ENCODE data around the gene ISY1. TPM values are rescaled to one million over a fixed set of nuclear protein-coding genes. Genes with fewer than 3 reads are reported as not detected.
A peak's percentile ranks its signal among the peaks of the same experiment; 100 is the strongest.

The ISY1 gene
- 31.4 and 34.7 TPM in 2 replicates for total RNA-seq
- long read RNA-seq, transcript ISY1-203 (11 exons, 3,842 nt) = major isoform, 42 of 46 reads
- long read RNA-seq, partial matches to known transcripts = 0 of 46 reads
- long read RNA-seq, other reads (novel, unspliced or antisense) = 1 of 46 reads

DNA sequence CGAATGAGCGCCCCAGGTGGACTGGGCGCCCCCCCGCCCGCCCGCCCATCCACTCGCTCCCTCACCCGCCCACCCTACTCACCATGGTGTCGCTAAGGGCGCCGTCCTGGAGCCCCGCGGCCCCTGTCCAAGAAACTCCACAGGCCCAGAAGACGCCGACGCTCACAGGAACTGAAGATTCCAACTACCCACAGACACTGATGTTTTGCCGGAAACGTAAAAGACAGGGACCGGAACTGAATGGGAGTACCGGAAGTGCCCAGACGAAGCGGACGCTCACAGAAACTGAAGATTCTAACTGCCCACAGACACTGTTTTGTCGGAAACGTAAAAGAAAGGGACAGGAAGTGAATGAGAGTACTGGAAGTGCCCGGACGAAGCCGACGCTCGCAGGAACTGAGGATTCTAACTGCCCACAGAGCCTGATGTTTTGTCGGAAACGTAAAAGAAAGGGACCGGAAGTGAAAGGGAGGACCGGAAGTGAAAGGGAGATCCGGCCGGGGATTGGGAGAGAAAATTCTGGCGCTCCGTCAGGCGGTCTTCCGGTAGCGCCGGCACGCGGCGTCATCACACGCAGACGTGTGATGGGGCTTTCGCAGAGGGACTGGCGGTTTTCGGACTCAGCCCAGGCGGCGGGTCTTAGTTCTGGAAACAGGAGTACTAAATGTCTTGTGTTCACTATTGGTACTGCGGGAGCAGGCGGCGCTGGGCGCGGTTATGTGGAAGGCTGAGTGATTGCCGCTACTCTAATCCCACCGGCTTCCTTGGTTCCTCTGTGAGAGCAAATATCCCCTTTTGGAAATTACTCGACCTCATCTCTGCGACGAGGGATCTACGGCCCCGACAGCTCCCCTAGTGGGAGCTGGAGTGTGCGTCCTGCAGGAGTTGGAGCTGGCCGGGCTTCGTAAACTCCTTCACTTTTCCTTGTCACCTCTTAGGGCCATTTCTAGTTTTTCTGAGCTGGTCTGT lies at the start of gene ISY1:
ISY1 (minus strand) TSS at position 173 of the 969 bp plus-strand sequence; CDS start at position 85, 88 bp downstream.
- no peaks in the 10 kb centered on the region for H3K36me3 Mint-ChIP-seq (ENCODE audit: low read depth)
- TF ChIP-seq, protein P1, sequence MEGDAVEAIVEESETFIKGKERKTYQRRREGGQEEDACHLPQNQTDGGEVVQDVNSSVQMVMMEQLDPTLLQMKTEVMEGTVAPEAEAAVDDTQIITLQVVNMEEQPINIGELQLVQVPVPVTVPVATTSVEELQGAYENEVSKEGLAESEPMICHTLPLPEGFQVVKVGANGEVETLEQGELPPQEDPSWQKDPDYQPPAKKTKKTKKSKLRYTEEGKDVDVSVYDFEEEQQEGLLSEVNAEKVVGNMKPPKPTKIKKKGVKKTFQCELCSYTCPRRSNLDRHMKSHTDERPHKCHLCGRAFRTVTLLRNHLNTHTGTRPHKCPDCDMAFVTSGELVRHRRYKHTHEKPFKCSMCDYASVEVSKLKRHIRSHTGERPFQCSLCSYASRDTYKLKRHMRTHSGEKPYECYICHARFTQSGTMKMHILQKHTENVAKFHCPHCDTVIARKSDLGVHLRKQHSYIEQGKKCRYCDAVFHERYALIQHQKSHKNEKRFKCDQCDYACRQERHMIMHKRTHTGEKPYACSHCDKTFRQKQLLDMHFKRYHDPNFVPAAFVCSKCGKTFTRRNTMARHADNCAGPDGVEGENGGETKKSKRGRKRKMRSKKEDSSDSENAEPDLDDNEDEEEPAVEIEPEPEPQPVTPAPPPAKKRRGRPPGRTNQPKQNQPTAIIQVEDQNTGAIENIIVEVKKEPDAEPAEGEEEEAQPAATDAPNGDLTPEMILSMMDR (conservative IDR thresholded peaks at IDR 0.05) = peak; percentile 84
- H3K27ac Mint-ChIP-seq (ENCODE audit: unreplicated experiment) = peak within 1 kb of the TSS; percentile 100
- H3K27me3 Mint-ChIP-seq (ENCODE audit: low read depth) = no peaks in the 10 kb centered on the region
- peak within 1 kb of the TSS; percentile 99 for H3K4me3 Mint-ChIP-seq
- H3K4me1 Mint-ChIP-seq = peaks cover 39% of the 10 kb centered on the region
- no peaks in the 10 kb centered on the region for H3K9me3 Mint-ChIP-seq
- DNase-seq (ENCODE audit: low read depth, low spot score) = peak; percentile 74

DNA sequence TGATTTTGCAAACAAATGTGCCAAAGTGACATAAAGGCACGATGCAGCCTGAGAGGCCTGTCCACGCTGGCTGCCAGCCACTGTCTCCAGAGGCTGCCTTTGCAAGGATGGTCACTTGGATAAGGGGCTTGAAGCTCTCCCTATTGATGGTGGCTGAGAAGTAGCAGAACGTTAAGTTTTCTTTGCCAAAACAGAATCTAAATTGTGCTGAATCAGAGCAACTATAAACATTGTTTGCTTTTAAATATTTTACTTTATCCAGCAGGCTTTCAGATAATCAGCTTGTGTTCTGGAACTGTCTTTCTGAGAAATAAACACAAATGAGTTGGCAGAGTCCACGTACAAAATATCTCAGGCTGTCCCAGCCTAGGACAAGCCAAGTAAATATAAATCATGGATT lies 46.6 kb upstream of the ISY1 start:
- TF ChIP-seq, protein P1 (conservative IDR thresholded peaks at IDR 0.05) = no peak
- Mint-ChIP-seq H3K27me3 (ENCODE audit: low read depth) (no peaks in the 10 kb centered on the region), H3K27ac (ENCODE audit: unreplicated experiment) (no peak overlapping the region), H3K36me3 (ENCODE audit: low read depth) (no peaks in the 10 kb centered on the region), H3K4me1 (no peaks in the 10 kb centered on the region), H3K4me3 (no peak overlapping the region), H3K9me3 (no peaks in the 10 kb centered on the region)
- DNase-seq (ENCODE audit: low read depth, low spot score) = no peak

DNA sequence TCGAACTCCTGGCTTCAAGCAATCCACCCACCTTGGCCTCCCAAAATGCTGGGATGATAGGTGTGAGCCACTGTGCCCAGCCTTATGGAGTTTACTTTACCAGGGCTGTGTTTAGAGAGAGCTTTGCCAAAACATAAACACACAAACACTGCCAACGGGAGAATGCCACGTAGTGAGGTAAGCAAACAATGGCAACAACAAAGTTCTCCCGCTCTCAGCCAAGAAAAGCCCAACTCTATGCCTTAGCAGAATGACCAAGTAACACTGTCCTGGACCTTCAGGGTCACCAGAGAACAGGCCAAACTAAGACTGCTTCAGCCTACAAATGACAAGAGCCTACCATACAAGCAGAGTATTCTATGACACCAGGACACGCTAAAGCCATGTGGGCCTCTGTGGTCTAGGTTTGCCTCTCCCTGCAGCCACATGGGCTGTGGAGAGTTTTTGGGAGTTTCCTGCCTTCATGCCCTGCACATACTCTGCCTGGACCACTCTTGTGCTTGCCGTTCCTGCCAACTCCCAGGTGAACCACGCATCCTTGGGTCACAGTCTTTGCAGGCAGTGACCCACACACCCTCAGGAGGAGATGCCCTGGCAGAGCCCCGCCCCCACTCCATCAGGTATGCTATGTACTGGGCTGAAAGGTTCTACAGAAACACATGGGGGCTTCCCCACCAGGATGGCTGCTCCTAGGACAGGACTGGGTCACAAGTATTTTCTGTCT lies 44.4 kb upstream of the ISY1 start:
- Mint-ChIP-seq H3K4me1 (no peaks in the 10 kb centered on the region), H3K9me3 (no peaks in the 10 kb centered on the region), H3K27ac (ENCODE audit: unreplicated experiment) (no peak overlapping the region), H3K36me3 (ENCODE audit: low read depth) (no peaks in the 10 kb centered on the region), H3K4me3 (no peak overlapping the region), H3K27me3 (ENCODE audit: low read depth) (no peaks in the 10 kb centered on the region)
- DNase-seq (ENCODE audit: low read depth, low spot score) = no peak
- TF ChIP-seq, protein P1 (conservative IDR thresholded peaks at IDR 0.05) = no peak

DNA sequence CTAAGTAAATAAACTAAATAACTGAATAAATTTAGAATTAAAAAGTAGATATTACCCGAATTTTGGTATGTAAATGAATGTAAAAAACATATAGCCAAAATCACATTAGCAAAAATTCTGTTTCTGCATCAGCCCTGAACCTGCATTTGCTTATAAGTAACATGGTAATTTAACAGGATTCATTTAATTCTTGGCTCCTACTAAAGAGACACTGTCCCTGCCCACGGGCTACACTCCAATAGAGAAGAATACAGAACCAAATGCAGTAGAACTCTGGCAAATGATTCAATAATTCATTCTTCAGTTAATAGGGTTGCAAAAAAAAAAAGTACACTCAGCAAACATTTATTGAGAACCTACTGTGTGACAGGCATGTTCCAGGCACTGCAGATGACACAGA lies 43.6 kb upstream of the ISY1 start:
- H3K27ac Mint-ChIP-seq (ENCODE audit: unreplicated experiment) = no peak overlapping the region
- no peaks in the 10 kb centered on the region for H3K27me3 Mint-ChIP-seq (ENCODE audit: low read depth)
- no peaks in the 10 kb centered on the region for H3K9me3 Mint-ChIP-seq
- H3K36me3 Mint-ChIP-seq (ENCODE audit: low read depth) = no peaks in the 10 kb centered on the region
- H3K4me3 Mint-ChIP-seq = no peak overlapping the region
- H3K4me1 Mint-ChIP-seq = no peaks in the 10 kb centered on the region
- no peak for DNase-seq (ENCODE audit: low read depth, low spot score)
- TF ChIP-seq, protein P1 (conservative IDR thresholded peaks at IDR 0.05) = no peak

DNA sequence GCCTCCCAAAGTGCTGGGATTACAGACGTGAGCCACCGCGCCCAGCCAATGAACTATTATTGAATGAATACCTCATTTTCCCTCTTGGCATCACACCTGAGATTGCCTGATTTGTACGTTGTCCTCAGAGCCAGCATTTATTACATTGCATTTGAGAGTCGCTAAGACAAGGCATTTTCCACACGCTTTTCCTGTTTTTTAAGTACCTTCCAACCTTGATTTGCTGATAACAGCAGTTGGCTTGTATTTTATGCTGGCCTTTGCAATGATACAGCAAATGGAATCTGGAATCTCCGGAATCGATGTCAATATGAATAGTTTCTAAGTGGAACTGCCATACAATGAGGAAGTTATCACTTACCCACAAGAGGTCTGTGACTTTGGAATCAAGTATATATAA lies 38.5 kb upstream of the ISY1 start:
- no peaks in the 10 kb centered on the region for H3K27me3 Mint-ChIP-seq (ENCODE audit: low read depth)
- H3K36me3 Mint-ChIP-seq (ENCODE audit: low read depth) = no peaks in the 10 kb centered on the region
- no peaks in the 10 kb centered on the region for H3K9me3 Mint-ChIP-seq
- H3K4me1 Mint-ChIP-seq = no peaks in the 10 kb centered on the region
- TF ChIP-seq, protein P1 (conservative IDR thresholded peaks at IDR 0.05) = no peak
- no peak for DNase-seq (ENCODE audit: low read depth, low spot score)
- H3K4me3 Mint-ChIP-seq = no peak overlapping the region
- no peak overlapping the region for H3K27ac Mint-ChIP-seq (ENCODE audit: unreplicated experiment)

Measured in neural crest cell (in vitro differentiated cells).